Activated T-helper 2 cell treated with anti-CD3 and anti-CD28 coated beads, Interferon-gamma antibody, Interleukin-2, Interleukin-4, amounts not matched to agents 10 μg/mL and 5 μg/mL and 100 μg/mL, durations not matched to agents 14 hours and 24 hours and 36 hours (primary cell): ENCODE measurements around the gene CHID1. TPM values are rescaled to one million over a fixed set of nuclear protein-coding genes. Genes with fewer than 3 reads are reported as not detected.

Source experiments
- DNase-seq: peaks from one replicate; pipeline ENCODE4 v3.0.0; 2021; ENCODE audit warnings: low spot score
- H3K27ac Mint-ChIP-seq: one replicate; pipeline ENCODE4 v1.8.0; 2021; ENCODE audit warnings: mixed read lengths
- H3K27me3 Mint-ChIP-seq: one replicate; pipeline ENCODE4 v1.8.0; 2021; ENCODE audit warnings: low read depth, mixed read lengths
- H3K36me3 Mint-ChIP-seq: one replicate; pipeline ENCODE4 v1.8.0; 2021; ENCODE audit warnings: low read depth, mixed read lengths
- H3K4me1 Mint-ChIP-seq: one replicate; pipeline ENCODE4 v1.8.0; 2021; ENCODE audit warnings: low read depth, mixed read lengths
- H3K4me3 Mint-ChIP-seq: one replicate; pipeline ENCODE4 v1.8.0; 2021; ENCODE audit warnings: low read depth, mild to moderate bottlenecking, moderate library complexity, mixed read lengths
- H3K9me3 Mint-ChIP-seq: one replicate; pipeline ENCODE4 v1.8.0; 2021; ENCODE audit warnings: mixed read lengths
- intact Hi-C: fragments of 100-400 bp; cut with micrococcal nuclease; formaldehyde crosslinking; loops from one replicate; pipeline ENCODE4 v1.15.1; 2023
- total RNA-seq: library from RNA; stranded (reverse); gene quantifications from 2 replicates; pipeline ENCODE4 v1.2.3, GENCODE V29; 2022

CHID1 gene
- total RNA-seq, 1 donor from 2014 or later = 89.0 TPM

GRCh38 chr11:869399-870126, 41.0 kb downstream of the CHID1 start:
- intact Hi-C loops = no loop called here
- no peaks in the 10 kb centered on the region for H3K9me3 Mint-ChIP-seq
- H3K4me3 Mint-ChIP-seq = no peak overlapping the region
- H3K27me3 Mint-ChIP-seq = no peaks in the 10 kb centered on the region
- no peak for DNase-seq
- no peaks in the 10 kb centered on the region for H3K4me1 Mint-ChIP-seq
- H3K36me3 Mint-ChIP-seq = peaks cover 3% of the 10 kb centered on the region
- H3K27ac Mint-ChIP-seq = no peak overlapping the region

- intact Hi-C loops = no loop called here
- Mint-ChIP-seq H3K27me3 (no peaks in the 10 kb centered on the region), H3K27ac (no peak overlapping the region), H3K4me3 (no peak overlapping the region), H3K4me1 (no peaks in the 10 kb centered on the region), H3K36me3 (peaks cover 2% of the 10 kb centered on the region), H3K9me3 (no peaks in the 10 kb centered on the region)
- DNase-seq = no peak
Measured at GRCh38 chr11:868802-869201, 41.8 kb downstream of the CHID1 start.

DNA sequence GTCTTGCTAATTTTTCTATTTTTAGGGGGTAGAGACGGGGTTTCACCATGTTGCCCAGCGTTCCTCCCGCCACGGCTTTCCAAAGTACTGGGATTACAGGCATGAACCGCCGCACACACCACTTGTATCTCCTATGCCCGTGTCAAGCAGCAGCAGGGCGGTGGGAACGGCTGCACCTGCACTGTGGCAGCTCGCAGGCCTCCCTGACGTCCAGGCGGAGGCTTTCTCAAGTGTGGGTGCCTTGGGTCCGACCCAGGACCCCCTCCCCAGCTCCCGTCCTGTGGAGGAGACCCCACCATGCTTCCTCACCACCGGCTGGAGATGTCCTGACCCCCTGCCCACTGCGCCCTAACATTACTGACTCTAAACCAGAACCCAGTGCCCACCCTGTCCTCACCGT, 42.2 kb downstream of the CHID1 start:
- Mint-ChIP-seq H3K4me1 (no peaks in the 10 kb centered on the region), H3K9me3 (no peaks in the 10 kb centered on the region), H3K4me3 (no peak overlapping the region), H3K27ac (no peak overlapping the region), H3K27me3 (no peaks in the 10 kb centered on the region), H3K36me3 (no peaks in the 10 kb centered on the region)
- intact Hi-C loops = no loop called here
- no peak for DNase-seq

DNA sequence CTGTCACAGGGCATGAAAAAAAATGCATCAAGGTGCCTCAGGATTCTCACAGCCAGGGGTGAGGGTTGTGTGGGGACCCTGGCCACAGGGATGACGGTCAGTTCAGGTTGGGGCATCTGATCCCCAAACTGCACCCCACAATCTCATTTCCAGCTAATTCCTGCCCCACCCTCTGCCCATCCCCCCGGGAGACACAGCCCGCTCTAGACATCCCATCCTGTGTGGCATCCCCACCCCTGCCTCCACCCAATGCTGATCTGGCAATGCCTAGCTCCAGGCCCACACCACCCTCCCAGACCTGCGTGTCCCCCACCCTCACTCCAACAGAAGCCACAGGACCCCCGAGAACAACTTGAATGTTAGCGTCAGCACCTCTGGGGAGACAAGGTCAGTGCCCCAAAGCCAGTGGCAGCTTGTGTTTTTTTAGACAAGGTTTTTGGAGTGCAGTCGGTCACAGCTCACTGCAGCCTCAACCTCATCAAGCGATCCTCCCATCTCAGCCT, 42.7 kb downstream of the CHID1 start:
- H3K27me3 Mint-ChIP-seq = no peaks in the 10 kb centered on the region
- intact Hi-C loops = no loop called here
- H3K27ac Mint-ChIP-seq = no peak overlapping the region
- no peaks in the 10 kb centered on the region for H3K4me1 Mint-ChIP-seq
- no peak for DNase-seq
- H3K36me3 Mint-ChIP-seq = no peaks in the 10 kb centered on the region
- no peaks in the 10 kb centered on the region for H3K9me3 Mint-ChIP-seq
- no peak overlapping the region for H3K4me3 Mint-ChIP-seq

- no peaks in the 10 kb centered on the region for H3K27me3 Mint-ChIP-seq
- no peak for DNase-seq
- H3K9me3 Mint-ChIP-seq = no peaks in the 10 kb centered on the region
- H3K4me3 Mint-ChIP-seq = no peak overlapping the region
- H3K27ac Mint-ChIP-seq = no peak overlapping the region
- intact Hi-C loops = no loop called here
- H3K36me3 Mint-ChIP-seq = no peaks in the 10 kb centered on the region
- no peaks in the 10 kb centered on the region for H3K4me1 Mint-ChIP-seq
Measured at GRCh38 chr11:866481-866880, 44.1 kb downstream of the CHID1 start.

- no peak for DNase-seq
- Mint-ChIP-seq H3K4me3 (no peak overlapping the region), H3K36me3 (no peaks in the 10 kb centered on the region), H3K4me1 (no peaks in the 10 kb centered on the region), H3K9me3 (no peaks in the 10 kb centered on the region), H3K27ac (no peak overlapping the region), H3K27me3 (no peaks in the 10 kb centered on the region)
- intact Hi-C loops = no loop called here
Measured at GRCh38 chr11:865462-866430, 44.9 kb downstream of the CHID1 start.

DNA sequence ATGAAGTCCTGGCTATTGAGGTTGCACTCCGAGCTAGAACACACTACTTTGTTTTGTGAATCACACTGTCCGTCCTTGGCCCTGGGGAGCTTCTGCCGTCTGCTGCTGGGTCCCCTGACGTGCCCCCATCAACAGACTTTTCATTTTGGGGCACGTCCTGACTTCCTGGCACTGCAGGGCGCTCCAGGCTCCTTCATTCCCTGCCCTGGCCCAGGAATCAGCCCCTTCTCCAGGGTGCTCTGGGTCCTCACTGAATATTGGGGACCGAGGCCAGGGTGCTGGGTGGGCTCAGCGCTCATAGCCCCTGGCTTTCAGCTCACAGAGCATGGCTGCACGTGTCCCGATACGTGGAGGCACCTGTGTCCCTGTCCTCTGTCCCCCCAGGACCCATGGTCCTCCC, 45.7 kb downstream of the CHID1 start:
- no peak overlapping the region for H3K4me3 Mint-ChIP-seq
- no peaks in the 10 kb centered on the region for H3K36me3 Mint-ChIP-seq
- H3K27ac Mint-ChIP-seq = no peak overlapping the region
- DNase-seq = no peak
- intact Hi-C loops = no loop called here
- no peaks in the 10 kb centered on the region for H3K27me3 Mint-ChIP-seq
- H3K9me3 Mint-ChIP-seq = no peaks in the 10 kb centered on the region
- H3K4me1 Mint-ChIP-seq = no peaks in the 10 kb centered on the region

DNA sequence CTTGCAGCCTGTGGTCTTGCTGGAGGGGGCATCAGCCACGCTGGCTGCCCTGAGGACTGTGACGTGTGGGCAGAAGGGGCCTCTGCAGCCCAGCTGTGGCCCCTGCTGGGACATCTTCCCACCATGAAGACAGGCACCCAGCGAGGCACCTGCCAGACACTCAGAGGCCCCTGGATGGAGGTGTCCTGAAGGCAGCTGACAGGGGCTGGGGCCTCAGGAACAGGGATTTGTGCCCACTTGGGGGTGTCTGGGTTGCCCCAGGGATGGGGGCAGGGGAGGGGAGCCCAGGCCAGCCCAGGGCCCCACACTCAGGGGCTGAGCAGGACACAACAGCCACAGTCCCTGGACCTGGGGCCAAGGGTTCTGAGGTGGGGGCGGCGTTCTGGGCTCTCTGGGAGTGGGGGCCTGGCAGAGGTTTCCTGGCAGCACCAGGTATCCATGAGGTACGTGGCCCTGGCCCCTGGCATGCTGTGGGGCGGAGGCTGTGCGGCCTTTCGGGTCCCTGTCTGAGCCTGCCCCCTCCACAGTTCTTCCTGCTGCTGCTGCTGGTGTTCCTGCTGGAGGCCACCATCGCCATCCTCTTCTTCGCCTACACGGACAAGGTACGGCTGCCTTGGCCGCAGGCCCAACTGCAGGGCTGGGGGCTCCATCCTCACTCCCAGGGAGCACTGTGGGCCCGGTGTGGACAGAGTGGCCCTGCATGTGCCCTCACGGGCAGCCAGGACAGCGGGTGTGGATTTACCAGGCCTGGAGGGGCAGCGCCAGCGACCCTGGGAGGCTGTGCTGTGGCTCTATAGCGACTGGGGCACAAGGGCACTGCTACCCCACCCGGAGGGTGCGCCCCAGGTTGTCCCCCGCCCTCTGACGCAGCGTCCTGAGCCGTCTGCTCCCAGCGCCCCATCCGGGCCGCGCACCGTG, 46.4 kb downstream of the CHID1 start:
- intact Hi-C loops = no loop called here
- Mint-ChIP-seq H3K36me3 (no peaks in the 10 kb centered on the region), H3K27ac (no peak overlapping the region), H3K9me3 (no peaks in the 10 kb centered on the region), H3K27me3 (no peaks in the 10 kb centered on the region), H3K4me3 (no peak overlapping the region), H3K4me1 (no peaks in the 10 kb centered on the region)
- no peak for DNase-seq

- no peak overlapping the region for H3K27ac Mint-ChIP-seq
- H3K4me1 Mint-ChIP-seq = no peaks in the 10 kb centered on the region
- DNase-seq = no peak
- H3K36me3 Mint-ChIP-seq = no peaks in the 10 kb centered on the region
- H3K27me3 Mint-ChIP-seq = no peaks in the 10 kb centered on the region
- no peaks in the 10 kb centered on the region for H3K9me3 Mint-ChIP-seq
- intact Hi-C loops = no loop called here
- no peak overlapping the region for H3K4me3 Mint-ChIP-seq
Measured at GRCh38 chr11:863023-863909, 47.3 kb downstream of the CHID1 start.

GRCh38 chr11:862696-863022, 48.0 kb downstream of the CHID1 start:
- Mint-ChIP-seq H3K4me1 (no peaks in the 10 kb centered on the region), H3K9me3 (no peaks in the 10 kb centered on the region), H3K27ac (no peak overlapping the region), H3K36me3 (no peaks in the 10 kb centered on the region), H3K27me3 (no peaks in the 10 kb centered on the region), H3K4me3 (no peak overlapping the region)
- intact Hi-C loops = no loop called here
- no peak for DNase-seq

DNA sequence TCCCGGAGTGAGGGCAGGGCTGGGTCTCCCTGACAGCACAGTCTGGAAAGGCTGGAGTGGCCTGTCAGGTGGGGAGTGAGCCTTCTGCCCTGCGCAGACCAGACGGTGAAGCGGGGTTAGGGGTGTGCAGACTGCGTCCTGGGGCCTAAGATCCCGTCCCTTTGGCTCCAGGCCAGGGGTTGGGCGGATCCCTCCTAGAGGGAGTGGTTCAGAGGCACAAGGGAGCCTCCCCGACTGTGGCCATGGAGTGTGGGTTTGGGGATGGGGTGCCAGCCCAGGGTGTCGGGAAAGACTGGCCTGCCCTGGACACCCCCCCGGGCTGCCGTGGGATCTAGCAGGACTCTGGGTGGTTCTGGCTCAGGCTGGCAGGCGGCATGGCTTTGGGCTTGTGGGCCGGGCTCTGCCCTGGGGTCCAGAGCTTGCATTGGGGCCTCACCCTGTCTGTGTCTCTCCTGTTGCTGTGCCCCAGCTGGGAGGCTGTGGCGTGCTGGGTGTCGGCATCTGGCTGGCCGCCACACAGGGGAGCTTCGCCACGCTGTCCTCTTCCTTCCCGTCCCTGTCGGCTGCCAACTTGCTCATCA, 48.4 kb downstream of the CHID1 start:
- H3K4me1 Mint-ChIP-seq = no peaks in the 10 kb centered on the region
- no peak for DNase-seq
- H3K9me3 Mint-ChIP-seq = no peaks in the 10 kb centered on the region
- no peaks in the 10 kb centered on the region for H3K27me3 Mint-ChIP-seq
- no peak overlapping the region for H3K4me3 Mint-ChIP-seq
- no peak overlapping the region for H3K27ac Mint-ChIP-seq
- intact Hi-C loops = no loop called here
- no peaks in the 10 kb centered on the region for H3K36me3 Mint-ChIP-seq
